Lower leg skin (tissue), 4 donors: ENCODE data around the gene TUBD1. TPM values are rescaled to one million over a fixed set of nuclear protein-coding genes. Genes with fewer than 3 reads are reported as not detected.

Experiments
- DNase-seq, 2 donors: peaks; one replicate each; pipeline ENCODE4 v3.0.0-alpha.2; 2019; ENCODE audit warnings: low spot score in 2 of 2
- H3K4me3 ChIP-seq: fragments of 200-600 bp; sonication (generic); 2 replicates; pipeline ENCODE4 v1.5.1; 2017; ENCODE audit warnings: mild to moderate bottlenecking, low read depth; ENCODE audit not compliant: poor library complexity, severe bottlenecking
- POLR2A ChIP-seq, 2 donors: fragments of 450-650 bp; IDR thresholded peaks; one replicate each; pipeline ENCODE4 v1.6.1; 2016 to 2017; ENCODE audit warnings: antibody characterized with exemption in 2 of 2, mild to moderate bottlenecking in 1 of 2, moderate library complexity in 1 of 2
- WGBS, 2 donors: methylation state at CpG; one replicate each; pipeline ENCODE4 v1.1.5; 2018; 5-methylcytosine and 5-hydroxymethylcytosine counted together
- intact Hi-C: fragments of 100-400 bp; cut with DNase I; formaldehyde crosslinking; loops from one replicate; pipeline ENCODE4 v1.15.0; 2023; ENCODE audit warnings: low total_unique reads
- total RNA-seq, 4 donors: library from RNA; depleted of rRNA; stranded (reverse); fragments of >200 nt; gene quantifications; one replicate each; pipeline ENCODE4 v1.1.0, GENCODE V29; 2016
- TF ChIP-seq, protein P1 (sequence below), 3 donors: fragments of 450-650 bp; IDR thresholded peaks; one replicate each; pipeline ENCODE4 v1.5.1; 2016; ENCODE audit warnings: antibody characterized with exemption in 3 of 3, mild to moderate bottlenecking in 3 of 3, moderate library complexity in 2 of 3

The TUBD1 gene
- total RNA-seq, 4 donors from 2014 or later, result 8.2 to 22.5 (median 13.2) TPM

DNA sequence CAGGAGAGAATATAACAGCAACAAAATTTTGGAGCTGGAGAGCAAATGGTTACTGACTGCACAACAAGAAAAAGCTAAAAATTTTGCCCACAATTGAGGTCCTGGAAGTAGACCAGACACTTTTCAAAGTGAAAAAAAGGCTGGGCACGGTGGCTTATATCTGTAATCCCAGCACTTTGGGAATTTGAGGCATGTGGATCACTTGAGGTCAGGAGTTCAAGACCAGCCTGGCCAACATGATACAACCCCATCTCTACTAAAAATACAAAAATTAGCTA is 22.9 kb downstream of the TUBD1 start:
- H3K4me3 ChIP-seq, result no peak overlapping the region
- no peak for DNase-seq
- 48 to 70% methylated on average over 1 of the region's 1 CpG for WGBS, 2 donors
- TF ChIP-seq, protein P1, sequence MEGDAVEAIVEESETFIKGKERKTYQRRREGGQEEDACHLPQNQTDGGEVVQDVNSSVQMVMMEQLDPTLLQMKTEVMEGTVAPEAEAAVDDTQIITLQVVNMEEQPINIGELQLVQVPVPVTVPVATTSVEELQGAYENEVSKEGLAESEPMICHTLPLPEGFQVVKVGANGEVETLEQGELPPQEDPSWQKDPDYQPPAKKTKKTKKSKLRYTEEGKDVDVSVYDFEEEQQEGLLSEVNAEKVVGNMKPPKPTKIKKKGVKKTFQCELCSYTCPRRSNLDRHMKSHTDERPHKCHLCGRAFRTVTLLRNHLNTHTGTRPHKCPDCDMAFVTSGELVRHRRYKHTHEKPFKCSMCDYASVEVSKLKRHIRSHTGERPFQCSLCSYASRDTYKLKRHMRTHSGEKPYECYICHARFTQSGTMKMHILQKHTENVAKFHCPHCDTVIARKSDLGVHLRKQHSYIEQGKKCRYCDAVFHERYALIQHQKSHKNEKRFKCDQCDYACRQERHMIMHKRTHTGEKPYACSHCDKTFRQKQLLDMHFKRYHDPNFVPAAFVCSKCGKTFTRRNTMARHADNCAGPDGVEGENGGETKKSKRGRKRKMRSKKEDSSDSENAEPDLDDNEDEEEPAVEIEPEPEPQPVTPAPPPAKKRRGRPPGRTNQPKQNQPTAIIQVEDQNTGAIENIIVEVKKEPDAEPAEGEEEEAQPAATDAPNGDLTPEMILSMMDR (IDR thresholded peaks at IDR 0.05), result no peak
- TF ChIP-seq POLR2A (IDR thresholded peaks at IDR 0.05), result no peak
- intact Hi-C loops, result no loop called here

GRCh38 chr17:59863616-59864015 is 29.1 kb downstream of the TUBD1 start:
- no peak for DNase-seq
- intact Hi-C loops, result no loop called here
- no peak for TF ChIP-seq POLR2A (IDR thresholded peaks at IDR 0.05)
- TF ChIP-seq, protein P1 (IDR thresholded peaks at IDR 0.05), result no peak
- no peak overlapping the region for H3K4me3 ChIP-seq
- 67 to 76% methylated on average over 3 of the region's 3 CpGs for WGBS, 2 donors

GRCh38 chr17:59859444-59860025 is 33.2 kb downstream of the TUBD1 start:
- DNase-seq, result no peak
- H3K4me3 ChIP-seq, result no peak overlapping the region
- no peak for TF ChIP-seq POLR2A (IDR thresholded peaks at IDR 0.05)
- TF ChIP-seq, protein P1 (IDR thresholded peaks at IDR 0.05), result no peak
- WGBS, 2 donors, result 73 to 80% methylated on average over 2 of the region's 2 CpGs
- intact Hi-C loops, result no loop called here

- no peak for DNase-seq
- H3K4me3 ChIP-seq, result no peak overlapping the region
- WGBS, 2 donors, result 35 to 40% methylated on average over 3 of the region's 3 CpGs
- intact Hi-C loops, result no loop called here
- TF ChIP-seq POLR2A (IDR thresholded peaks at IDR 0.05), result no peak
- TF ChIP-seq, protein P1 (IDR thresholded peaks at IDR 0.05), result no peak
These were observed 33.8 kb downstream of the TUBD1 start for GRCh38 chr17:59858932-59859331.

- 55 to 66% methylated on average over 5 of the region's 5 CpGs for WGBS, 2 donors
- TF ChIP-seq POLR2A (IDR thresholded peaks at IDR 0.05), result no peak
- TF ChIP-seq, protein P1 (IDR thresholded peaks at IDR 0.05), result no peak
- intact Hi-C loops, result no loop called here
- no peak overlapping the region for H3K4me3 ChIP-seq
- DNase-seq, result peak in 1 of 2 donors; percentile 54
These were observed 34.5 kb downstream of the TUBD1 start for GRCh38 chr17:59858167-59858816.
